GM21737 (cell line): ENCODE measurements around the gene LRRC15.
A peak's percentile ranks its signal among the peaks of the same experiment; 100 is the strongest.

Experiments used
- ATAC-seq: cut with Tn5 transposase; IDR thresholded peaks from one replicate; pipeline ENCODE4 v1.9.1; 2021; ENCODE audit warnings: mild to moderate bottlenecking, moderate library complexity; ENCODE audit not compliant: unreplicated experiment

Gene LRRC15

GRCh38 chr3:194369522-194370279, at the start of gene LRRC15:
Gene LRRC15 (minus strand): TSS chr3:194369743. CDS start chr3:194361043, 8,700 bp downstream.
- ATAC-seq, result no peak

- no peak for ATAC-seq
Observed at GRCh38 chr3:194418671-194419070, 49.1 kb upstream of the LRRC15 start.

- no peak for ATAC-seq
Observed at GRCh38 chr3:194407423-194407822, 37.9 kb upstream of the LRRC15 start.

- ATAC-seq, result no peak
Observed at GRCh38 chr3:194405766-194406165, 36.2 kb upstream of the LRRC15 start.

DNA sequence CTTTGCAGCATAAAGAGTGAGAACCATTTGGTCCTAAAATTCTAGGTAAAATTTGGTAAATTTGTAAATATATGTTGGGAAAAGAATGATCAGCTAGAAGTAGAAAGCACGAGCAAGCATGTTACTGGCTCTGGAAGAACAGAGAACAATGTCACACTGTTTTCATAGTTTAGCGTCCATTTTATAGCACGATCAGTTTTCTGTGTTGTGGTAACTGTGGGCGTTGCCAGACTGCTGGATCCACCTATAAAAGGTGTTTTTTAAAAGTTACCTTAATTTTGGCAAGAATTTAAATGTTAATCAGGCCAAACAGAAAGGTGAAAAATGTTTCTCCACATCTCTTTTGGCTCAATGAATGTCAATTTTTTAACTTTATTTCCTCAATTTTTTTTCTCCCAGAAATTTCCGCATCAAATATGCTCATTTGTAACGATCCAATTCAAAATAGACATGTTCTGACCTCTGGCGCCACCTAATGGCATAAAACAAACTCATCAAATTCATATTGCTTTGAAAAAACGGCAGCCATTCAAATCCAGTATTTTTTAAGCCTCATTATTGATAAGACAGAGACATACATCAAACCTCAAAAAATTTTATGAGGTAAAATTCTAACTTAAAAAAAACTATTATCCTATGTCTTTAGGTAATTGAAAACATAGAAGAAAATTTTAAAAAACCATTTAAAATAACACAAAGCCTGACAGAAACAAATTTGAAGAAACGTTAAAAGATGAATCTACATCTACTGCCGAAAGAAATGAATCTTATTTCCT, 35.0 kb upstream of the LRRC15 start:
- ATAC-seq, result no peak

GRCh38 chr3:194401868-194402329, 32.4 kb upstream of the LRRC15 start:
- ATAC-seq, result no peak

DNA sequence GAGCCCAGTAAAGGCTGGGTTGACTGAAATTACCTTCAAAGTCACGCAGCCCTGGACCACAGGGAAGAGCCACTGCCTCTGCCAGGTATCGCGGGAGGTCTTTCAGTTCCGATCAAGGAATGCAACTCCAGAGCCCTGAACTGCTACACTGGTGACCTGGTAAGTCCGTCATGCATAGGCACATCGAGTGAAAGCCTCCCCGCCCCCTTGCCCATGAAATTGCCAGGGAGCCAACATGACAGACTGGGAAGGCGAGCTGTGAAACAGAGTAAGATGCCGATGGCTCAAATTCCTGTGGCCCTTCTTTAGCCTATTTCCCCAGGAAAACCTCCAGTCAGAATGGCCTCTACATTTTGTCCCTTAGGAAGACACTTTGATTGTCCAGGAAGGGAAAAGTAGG, 31.8 kb upstream of the LRRC15 start:
- ATAC-seq, result no peak

DNA sequence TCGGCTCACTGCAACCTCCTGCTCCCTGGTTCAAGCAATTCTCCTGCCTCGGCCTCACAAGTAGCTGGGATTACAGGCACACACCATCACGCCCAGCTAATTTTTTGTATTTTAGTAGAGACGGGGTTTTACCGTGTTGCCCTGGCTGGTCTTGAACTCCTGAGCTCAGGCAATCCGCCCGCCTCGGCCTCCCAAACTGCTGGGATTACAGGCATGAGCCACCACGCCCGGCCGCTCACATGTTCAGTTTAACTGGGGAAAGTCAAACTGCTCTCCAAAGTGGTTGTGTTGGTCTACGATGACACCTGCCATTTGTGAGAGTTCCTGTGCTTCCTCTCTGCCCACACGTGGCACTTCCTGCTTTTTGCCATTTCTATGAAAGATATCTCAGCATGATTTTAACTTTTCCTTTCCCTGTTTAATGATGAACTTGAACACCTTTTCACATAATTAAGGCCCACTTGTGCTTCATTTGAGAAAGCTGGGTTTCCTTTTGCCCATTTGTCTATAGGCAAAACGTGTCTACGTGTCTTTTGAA, 30.4 kb upstream of the LRRC15 start:
- ATAC-seq, result no peak

- no peak for ATAC-seq
Observed at GRCh38 chr3:194399166-194399565, 29.6 kb upstream of the LRRC15 start, which contains the start of gene GP5. Gene GP5 (minus strand): TSS chr3:194399266. CDS start chr3:194398282, 984 bp downstream.

DNA sequence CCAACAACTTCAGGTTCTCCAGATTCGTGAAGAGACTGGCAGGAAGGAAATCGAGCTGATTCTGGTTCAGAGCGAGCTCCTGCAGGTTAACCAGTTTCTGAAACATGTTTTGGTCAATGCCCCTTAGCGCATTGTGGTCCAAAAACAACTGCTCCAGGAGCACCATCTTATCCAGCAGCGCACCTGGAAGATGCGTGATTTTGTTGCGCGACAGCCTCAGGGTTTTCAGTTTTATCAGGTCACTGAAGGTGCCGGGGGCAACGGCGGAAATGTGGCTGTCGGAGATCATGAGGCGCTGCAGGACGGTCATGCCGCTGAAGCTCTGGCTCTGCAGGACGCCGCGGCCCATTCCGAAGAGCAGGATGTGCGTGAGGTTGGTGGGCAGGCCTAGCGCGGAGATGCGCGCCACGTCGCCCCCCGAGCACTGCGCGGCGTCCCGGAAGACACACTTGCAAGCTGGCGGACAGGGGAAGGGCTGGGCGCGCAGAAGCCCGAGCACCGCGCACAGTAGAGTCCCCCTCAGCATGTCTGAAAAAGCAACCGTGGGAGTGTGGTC, 28.3 kb upstream of the LRRC15 start:
- no peak for ATAC-seq

DNA sequence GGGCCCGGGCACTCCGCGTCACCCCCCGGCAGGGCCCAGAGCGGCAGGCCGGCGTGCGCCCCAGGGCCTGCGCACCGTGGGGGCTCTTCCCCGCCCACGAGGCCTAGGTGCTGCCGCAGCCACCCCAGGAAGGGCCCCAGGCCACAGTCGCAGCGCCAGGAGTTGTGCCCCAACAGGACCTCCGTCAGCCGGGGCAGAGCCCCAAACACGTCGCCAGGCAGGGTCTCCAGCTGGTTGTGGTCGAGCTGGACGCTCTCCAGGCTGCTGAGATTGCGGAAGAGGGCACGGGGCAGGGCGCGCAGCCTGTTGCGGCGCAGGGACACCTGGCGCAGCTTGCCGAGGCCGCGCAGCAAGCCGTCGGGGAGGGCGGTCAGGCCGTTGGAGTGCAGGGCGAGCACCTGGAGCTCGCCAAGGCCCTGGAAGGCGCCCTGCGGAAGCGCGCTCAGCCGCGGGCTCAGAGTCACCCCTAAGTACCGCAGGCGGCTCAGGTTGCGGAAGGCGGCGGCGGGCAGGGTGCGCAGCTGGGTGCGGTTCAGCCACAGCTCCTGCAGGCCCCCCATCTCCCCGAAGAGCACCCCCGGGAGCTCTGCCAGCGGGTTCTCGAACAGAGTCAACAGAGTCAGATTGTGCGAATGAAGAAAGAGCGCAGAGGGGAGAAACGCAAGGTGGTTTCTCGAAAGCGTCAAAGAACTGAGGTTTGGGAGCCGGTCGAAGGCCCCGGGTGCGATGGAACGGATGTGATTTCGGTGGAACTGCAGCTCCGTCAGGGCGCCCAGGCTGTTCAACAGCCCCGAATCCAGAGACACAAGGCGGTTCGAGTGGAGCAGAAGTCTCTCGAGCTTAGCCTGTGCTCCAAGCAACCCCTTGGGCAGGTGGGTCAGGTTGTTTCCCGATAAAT, 27.6 kb upstream of the LRRC15 start:
- peak; percentile 48 for ATAC-seq

GRCh38 chr3:194396539-194396858, 27.0 kb upstream of the LRRC15 start:
- no peak for ATAC-seq

DNA sequence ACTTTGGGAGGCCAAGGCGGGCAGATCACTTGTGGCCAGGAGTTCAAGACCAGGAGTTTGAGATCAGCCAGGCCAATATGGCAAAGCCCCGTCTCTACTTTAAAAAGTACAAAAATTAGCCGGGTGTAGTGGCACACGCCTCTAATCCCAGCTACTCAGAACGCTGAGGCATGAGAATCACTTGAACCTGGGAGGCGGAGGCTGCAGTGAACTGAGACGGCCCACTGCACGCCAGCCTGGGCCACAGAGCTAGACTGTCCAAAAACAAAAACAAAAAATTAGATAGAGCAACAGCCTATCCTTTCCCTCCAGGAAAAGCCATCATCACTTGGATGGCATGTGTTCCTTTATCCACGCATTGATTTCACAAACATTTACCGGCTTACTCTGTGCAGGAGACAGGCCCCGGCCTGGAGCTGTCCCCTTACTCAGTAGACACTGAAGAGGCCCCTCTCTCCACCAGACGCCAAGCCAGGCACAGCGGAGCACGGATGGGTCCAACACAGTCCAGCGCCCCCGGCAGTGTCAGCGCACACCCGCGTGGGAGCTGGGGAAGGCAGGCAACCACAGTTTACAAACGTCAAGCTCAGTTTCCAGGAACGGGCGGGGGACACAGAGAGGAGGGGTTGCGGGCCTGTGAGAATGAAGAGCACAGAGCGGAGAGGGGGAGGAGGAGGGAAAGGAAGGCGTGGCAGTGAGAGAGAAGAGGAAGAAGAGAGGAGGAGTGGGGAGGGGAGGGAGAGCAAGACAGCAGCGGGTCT, 26.4 kb upstream of the LRRC15 start:
- ATAC-seq, result no peak

GRCh38 chr3:194395212-194395611, 25.7 kb upstream of the LRRC15 start:
- ATAC-seq, result no peak

DNA sequence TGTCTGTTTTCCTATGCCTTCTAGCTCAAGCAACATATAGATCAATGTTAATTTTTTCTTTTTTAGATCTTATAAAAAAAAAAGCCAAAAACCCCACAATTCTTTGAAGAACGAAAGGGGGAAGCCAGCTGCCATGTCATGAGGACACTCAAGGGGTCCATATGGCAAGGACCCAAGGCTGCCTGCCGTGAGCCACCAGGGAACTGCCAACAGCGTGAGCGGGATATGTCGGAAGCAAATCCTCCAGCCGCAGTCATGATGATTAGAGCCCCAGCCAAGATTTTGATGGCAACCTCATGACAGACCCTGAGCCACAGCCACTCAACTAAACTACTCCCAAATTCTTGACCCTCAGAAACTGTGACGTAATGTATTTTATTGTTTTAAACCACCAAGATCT, 23.0 kb upstream of the LRRC15 start:
- no peak for ATAC-seq

DNA sequence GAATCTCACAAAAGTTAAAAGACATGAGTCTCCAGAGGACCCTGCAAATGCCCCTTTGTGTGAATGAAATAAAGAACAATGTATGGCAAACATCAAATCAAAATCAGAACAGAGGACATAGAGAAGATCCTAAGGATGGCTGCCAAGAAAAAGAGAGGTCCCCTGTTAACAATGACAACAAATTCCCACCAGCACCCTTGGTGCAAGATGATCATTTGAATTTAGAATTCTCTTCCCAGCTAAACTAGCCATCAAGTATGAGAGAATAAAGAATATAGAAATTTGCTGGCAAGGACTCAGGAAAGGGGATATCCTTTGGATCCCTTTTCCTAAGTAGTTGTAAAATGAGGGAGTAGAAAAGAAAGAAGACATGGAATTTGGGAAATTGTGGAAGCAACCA, 21.3 kb upstream of the LRRC15 start:
- ATAC-seq, result no peak

DNA sequence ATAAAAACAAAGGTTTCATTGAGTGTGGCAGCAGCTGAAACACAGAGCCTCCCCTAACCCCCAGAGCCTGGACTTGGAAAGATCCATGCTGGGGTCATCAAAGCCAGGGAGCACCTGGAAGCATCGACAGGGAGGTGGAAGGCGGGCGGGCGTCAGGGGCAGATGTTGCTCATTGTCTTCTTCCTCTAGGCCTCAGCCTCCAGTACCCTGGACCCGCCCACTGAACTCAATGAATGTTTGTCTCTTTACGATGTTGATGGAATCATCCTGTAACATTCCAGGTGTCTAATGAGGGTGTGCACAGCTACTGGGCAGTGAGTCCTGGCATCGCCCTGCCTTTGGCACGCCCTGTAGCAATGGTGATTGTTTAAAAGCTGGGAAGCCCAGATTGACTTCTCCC, 19.7 kb upstream of the LRRC15 start:
- ATAC-seq, result no peak

DNA sequence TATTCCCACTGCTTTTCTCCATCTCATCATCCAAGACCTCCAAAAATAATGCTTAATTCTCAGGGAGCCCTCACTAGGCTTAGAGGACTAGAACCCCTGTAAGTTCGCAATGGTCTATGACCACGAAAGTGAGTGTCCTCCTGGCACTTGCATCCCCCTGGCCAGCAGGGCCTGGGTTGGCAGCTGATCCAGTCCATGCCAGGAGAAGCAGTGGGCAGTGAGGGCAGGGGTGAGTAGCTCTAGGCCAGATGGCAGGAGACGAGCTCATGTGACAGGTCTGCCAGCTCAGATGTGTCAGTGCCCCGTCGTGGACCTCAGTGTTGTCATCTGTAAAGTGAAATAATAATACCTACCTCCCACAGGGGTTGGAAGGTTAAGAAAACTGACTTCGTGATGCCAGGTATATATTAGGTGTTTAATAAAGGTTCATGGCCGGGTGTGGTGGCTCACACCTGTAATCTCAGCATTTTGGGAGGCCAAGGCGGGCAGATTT, 18.4 kb upstream of the LRRC15 start:
- no peak for ATAC-seq

DNA sequence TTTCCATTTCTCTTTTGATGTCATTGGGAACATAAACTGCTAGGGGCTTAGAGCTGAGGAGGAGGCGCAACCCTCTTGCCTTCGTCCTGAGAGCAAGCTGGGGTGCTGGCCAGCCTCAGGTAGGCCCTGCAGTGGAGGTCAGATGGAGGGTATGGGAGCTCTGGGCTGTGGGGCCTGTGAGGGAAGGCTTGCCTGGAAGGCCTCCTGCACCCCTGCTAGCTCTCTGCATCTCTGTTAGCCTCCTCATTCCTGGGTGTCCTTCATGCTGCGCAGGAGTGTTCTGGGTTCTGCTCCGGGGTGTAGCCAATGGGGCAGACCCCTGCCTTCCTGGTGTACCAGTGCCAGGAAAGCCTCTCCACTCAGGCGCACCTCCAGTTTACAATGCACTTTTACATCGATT, 17.7 kb upstream of the LRRC15 start:
- no peak for ATAC-seq

DNA sequence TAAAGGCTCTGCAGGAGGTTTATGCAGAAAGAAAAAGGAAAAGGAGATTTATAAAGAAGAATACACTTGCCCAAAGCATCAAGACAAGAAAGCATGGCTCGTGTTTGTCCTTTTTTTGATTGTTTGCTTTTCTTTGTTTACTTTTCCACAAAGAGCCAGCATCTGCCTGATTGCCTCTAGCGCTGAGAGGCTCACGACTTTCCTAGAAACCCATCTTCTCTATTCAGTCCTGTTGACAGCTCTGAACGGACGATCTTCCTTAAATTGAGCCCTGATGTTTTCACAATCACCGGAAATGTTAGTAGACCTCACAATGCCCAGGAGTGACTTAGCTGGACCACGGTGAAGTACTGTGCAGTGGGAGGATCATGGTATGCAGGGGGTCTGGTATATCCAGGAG, 17.1 kb upstream of the LRRC15 start:
- no peak for ATAC-seq
